ENCODE data around the gene GPATCH2.

DNA sequence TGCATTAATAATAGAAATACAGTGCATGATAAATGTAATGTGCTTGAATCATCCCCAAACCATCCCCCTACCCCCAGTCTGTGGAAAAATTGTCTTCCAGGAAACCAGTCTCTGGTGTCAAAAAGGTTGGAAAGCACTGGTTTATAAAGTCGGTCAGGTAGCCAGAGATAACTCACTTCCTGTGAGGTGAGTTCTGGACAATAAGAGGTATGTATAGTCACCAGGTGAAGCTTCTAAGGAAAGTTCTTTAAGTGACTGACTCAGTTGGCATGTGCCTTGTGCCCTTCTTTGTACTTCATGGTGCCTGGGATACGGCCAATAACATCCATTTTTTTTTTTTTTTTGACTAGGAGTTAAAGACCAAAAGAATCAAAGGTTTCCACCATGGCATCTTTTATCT is 103.7 kb downstream of the GPATCH2 start:
- TF ChIP-seq CTCF (IDR thresholded peaks at IDR 0.05): no peak
- TF ChIP-seq EZH2 (IDR thresholded peaks at IDR 0.05): no peak
